WTC11 (cell line): ENCODE data around the gene TARBP1. TPM values are rescaled to one million over a fixed set of nuclear protein-coding genes. Genes with fewer than 3 reads are reported as not detected.

ENCODE experiments used
- ATAC-seq: fragments of 200-7000 bp; cut with Tn5 transposase; 2 replicates; pipeline ENCODE4 v1.10.0; 2021; ENCODE audit warnings: mild to moderate bottlenecking, moderate library complexity
- CTCF ChIA-PET: fragments of 300-600 bp; sonication (Branson Sonifier 250); formaldehyde crosslinking; loops from one replicate; lab custom pipeline; 2021; ENCODE audit warnings: antibody characterized with exemption; lab: Charles Lee
- POLR2A ChIA-PET: fragments of 350-600 bp; sonication (Branson Sonifier 250); formaldehyde crosslinking; loops from one replicate; lab custom pipeline; 2021; ENCODE audit warnings: antibody characterized with exemption; lab: Charles Lee
- DNase-seq: peaks from one replicate; pipeline ENCODE4 v3.0.0; 2021; ENCODE audit warnings: low spot score
- H3K27ac Mint-ChIP-seq: 2 replicates; pipeline ENCODE4 v1.8.0; 2021; ENCODE audit warnings: mixed read lengths
- H3K27me3 Mint-ChIP-seq: 2 replicates; pipeline ENCODE4 v1.8.0; 2021; ENCODE audit warnings: low read depth, mild to moderate bottlenecking, moderate library complexity, mixed read lengths
- H3K36me3 Mint-ChIP-seq: 2 replicates; pipeline ENCODE4 v1.8.0; 2021; ENCODE audit warnings: mixed read lengths
- H3K4me1 Mint-ChIP-seq: 2 replicates; pipeline ENCODE4 v1.8.0; 2022; ENCODE audit warnings: mixed read lengths
- H3K4me3 Mint-ChIP-seq: 2 replicates; pipeline ENCODE4 v1.8.0; 2021; ENCODE audit warnings: mild to moderate bottlenecking, moderate library complexity, mixed read lengths
- H3K9me3 Mint-ChIP-seq: 2 replicates; pipeline ENCODE4 v1.8.0; 2021; ENCODE audit warnings: mixed read lengths
- CBFB ChIP-seq: sonication (generic); formaldehyde crosslinking; IDR thresholded peaks from 2 replicates; pipeline ENCODE4 v1.8.1; 2022; ENCODE audit warnings: mild to moderate bottlenecking, low read depth, missing genetic modification reagents
- CREM ChIP-seq: sonication (generic); formaldehyde crosslinking; IDR thresholded peaks from 2 replicates; pipeline ENCODE4 v1.8.1; 2022; ENCODE audit warnings: mild to moderate bottlenecking, missing genetic modification reagents, moderate library complexity
- E2F1 ChIP-seq: sonication (generic); formaldehyde crosslinking; IDR thresholded peaks from 2 replicates; pipeline ENCODE4 v1.8.0; 2022; ENCODE audit warnings: mild to moderate bottlenecking, missing genetic modification reagents
- GABPB1 ChIP-seq: sonication (generic); formaldehyde crosslinking; IDR thresholded peaks from 2 replicates; pipeline ENCODE4 v1.8.1; 2023; ENCODE audit warnings: mild to moderate bottlenecking, missing genetic modification reagents
- KAT7 ChIP-seq: sonication (generic); formaldehyde crosslinking; IDR thresholded peaks from 2 replicates; pipeline ENCODE4 v1.8.1; 2023; ENCODE audit warnings: missing genetic modification reagents, mild to moderate bottlenecking, borderline replicate concordance
- MAX ChIP-seq: sonication (generic); formaldehyde crosslinking; IDR thresholded peaks from 2 replicates; pipeline ENCODE4 v1.8.0; 2022; ENCODE audit warnings: mild to moderate bottlenecking, missing genetic modification reagents
- MLX ChIP-seq: sonication (generic); formaldehyde crosslinking; IDR thresholded peaks from 2 replicates; pipeline ENCODE4 v1.8.1; 2023; ENCODE audit warnings: mild to moderate bottlenecking, missing genetic modification reagents, moderate library complexity
- MXD4 ChIP-seq: fragments of 250-450 bp; sonication (Bioruptor Pico); IDR thresholded peaks from 2 replicates; pipeline ENCODE4 v1.8.0; 2021; ENCODE audit warnings: mild to moderate bottlenecking, moderate library complexity, borderline replicate concordance
- NFATC4 ChIP-seq: fragments of 250-450 bp; sonication (Bioruptor Pico); IDR thresholded peaks from 2 replicates; pipeline ENCODE4 v1.9.0; 2021; ENCODE audit warnings: mild to moderate bottlenecking
- NR3C1 ChIP-seq: sonication (generic); formaldehyde crosslinking; conservative IDR thresholded peaks from 2 replicates; pipeline ENCODE4 v1.8.1; 2023; ENCODE audit warnings: low read depth, mild to moderate bottlenecking, missing genetic modification reagents
- PRDM15 ChIP-seq: sonication (generic); formaldehyde crosslinking; IDR thresholded peaks from 2 replicates; pipeline ENCODE4 v1.8.0; 2022; ENCODE audit warnings: missing genetic modification reagents
- TP53 ChIP-seq: sonication (generic); formaldehyde crosslinking; IDR thresholded peaks from 2 replicates; pipeline ENCODE4 v1.8.1; 2023; ENCODE audit warnings: mild to moderate bottlenecking, missing genetic modification reagents
- ZNF138 ChIP-seq: sonication (generic); formaldehyde crosslinking; conservative IDR thresholded peaks from 2 replicates; pipeline ENCODE4 v1.8.1; 2022; ENCODE audit warnings: mild to moderate bottlenecking, moderate library complexity, missing genetic modification reagents
- ZNF317 ChIP-seq: sonication (generic); formaldehyde crosslinking; IDR thresholded peaks from 2 replicates; pipeline ENCODE4 v1.8.1; 2023; ENCODE audit warnings: low read depth, mild to moderate bottlenecking, moderate library complexity, missing genetic modification reagents, borderline replicate concordance
- total RNA-seq: library from RNA; stranded (reverse); gene quantifications from 3 replicates; pipeline ENCODE4 v1.2.3, GENCODE V29; 2021
- TF ChIP-seq, protein P1 (sequence below): sonication (generic); formaldehyde crosslinking; IDR thresholded peaks from 2 replicates; pipeline ENCODE4 v1.8.1; 2022; ENCODE audit warnings: missing genetic modification reagents, borderline replicate concordance
- TF ChIP-seq, protein P2 (sequence below): fragments of 250-450 bp; sonication (Bioruptor Pico); conservative IDR thresholded peaks from 2 replicates; pipeline ENCODE4 v1.9.0; 2021; ENCODE audit warnings: mild to moderate bottlenecking
- TF ChIP-seq, protein P3 (sequence below): sonication (generic); formaldehyde crosslinking; IDR thresholded peaks from 2 replicates; pipeline ENCODE4 v1.8.0; 2023; ENCODE audit warnings: missing genetic modification reagents, mild to moderate bottlenecking, borderline replicate concordance

TARBP1 gene
- total RNA-seq, 1 experiment from 2014 or later, result 24.0 TPM

DNA sequence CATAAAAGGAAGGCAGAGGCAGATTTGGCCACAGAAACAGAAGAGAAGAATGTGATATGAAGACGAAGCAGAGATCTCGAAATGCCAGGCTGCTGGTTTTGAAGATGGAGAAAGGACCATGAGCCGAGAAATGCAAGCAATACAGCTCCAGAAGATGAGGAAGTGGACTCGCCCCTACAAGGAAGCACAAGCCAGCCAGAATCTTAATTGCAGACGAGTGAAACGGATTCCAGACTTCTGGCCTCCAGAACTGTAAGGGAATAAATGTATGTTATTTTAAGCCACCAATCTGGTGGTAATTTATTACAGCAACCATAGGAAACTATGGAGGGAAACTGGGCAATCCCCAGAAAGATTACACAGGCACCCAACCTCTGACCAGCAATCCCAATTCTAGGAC, 24.1 kb downstream of the TARBP1 start:
- DNase-seq (no peak), ATAC-seq (no peak)
- Mint-ChIP-seq H3K36me3 (peaks cover 6% of the 10 kb centered on the region), H3K27me3 (no peaks in the 10 kb centered on the region), H3K4me1 (no peaks in the 10 kb centered on the region), H3K4me3 (no peak overlapping the region), H3K27ac (no peak overlapping the region), H3K9me3 (no peaks in the 10 kb centered on the region)
- CTCF ChIA-PET, result no interaction called here
- POLR2A ChIA-PET, result no interaction called here
- TF ChIP-seq, protein P1, sequence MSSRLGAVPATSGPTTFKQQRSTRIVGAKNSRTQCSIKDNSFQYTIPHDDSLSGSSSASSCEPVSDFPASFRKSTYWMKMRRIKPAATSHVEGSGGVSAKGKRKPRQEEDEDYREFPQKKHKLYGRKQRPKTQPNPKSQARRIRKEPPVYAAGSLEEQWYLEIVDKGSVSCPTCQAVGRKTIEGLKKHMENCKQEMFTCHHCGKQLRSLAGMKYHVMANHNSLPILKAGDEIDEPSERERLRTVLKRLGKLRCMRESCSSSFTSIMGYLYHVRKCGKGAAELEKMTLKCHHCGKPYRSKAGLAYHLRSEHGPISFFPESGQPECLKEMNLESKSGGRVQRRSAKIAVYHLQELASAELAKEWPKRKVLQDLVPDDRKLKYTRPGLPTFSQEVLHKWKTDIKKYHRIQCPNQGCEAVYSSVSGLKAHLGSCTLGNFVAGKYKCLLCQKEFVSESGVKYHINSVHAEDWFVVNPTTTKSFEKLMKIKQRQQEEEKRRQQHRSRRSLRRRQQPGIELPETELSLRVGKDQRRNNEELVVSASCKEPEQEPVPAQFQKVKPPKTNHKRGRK, result no peak
- TF ChIP-seq MXD4 (CRISPR knock-in tag), result no peak
- no peak for TF ChIP-seq MLX (CRISPR knock-in tag)
- TF ChIP-seq, protein P2, sequence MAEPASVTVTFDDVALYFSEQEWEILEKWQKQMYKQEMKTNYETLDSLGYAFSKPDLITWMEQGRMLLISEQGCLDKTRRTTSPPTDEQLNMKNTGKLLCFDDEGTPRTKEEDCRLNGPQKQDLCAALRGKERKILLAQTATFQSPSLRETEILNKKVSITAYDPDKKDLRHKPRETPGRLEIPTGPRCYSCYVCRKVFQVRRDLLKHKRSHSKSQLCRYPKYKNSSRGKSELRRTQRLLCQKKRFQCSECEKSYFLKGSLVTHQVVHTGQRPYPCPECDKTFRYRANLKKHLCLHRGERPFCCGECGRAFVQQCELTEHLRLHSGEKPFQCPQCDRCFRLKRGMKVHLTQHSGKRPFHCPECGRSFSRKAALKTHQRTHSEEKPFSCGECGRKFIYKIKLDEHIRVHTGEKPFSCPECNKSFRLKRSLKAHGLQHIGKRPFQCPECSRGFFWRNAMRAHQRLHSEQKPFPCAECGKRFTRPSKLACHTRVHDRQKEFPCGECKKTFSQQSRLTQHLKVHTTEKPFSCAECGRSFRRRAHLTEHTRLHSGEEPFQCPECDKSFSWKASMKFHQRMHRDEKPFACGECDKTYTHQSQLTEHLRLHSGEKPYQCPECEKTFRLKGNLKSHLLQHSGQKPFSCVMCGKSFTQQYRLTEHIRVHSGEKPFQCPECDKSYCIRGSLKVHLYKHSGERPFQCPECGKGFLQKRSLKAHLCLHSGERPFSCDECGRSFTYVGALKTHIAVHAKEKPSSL (CRISPR knock-in tag), result no peak
- TF ChIP-seq CBFB (CRISPR knock-in tag), result no peak
- TF ChIP-seq KAT7, result no peak
- TF ChIP-seq GABPB1 (CRISPR knock-in tag), result no peak
- no peak for TF ChIP-seq E2F1
- no peak for TF ChIP-seq NFATC4 (CRISPR knock-in tag)
- TF ChIP-seq, protein P3, sequence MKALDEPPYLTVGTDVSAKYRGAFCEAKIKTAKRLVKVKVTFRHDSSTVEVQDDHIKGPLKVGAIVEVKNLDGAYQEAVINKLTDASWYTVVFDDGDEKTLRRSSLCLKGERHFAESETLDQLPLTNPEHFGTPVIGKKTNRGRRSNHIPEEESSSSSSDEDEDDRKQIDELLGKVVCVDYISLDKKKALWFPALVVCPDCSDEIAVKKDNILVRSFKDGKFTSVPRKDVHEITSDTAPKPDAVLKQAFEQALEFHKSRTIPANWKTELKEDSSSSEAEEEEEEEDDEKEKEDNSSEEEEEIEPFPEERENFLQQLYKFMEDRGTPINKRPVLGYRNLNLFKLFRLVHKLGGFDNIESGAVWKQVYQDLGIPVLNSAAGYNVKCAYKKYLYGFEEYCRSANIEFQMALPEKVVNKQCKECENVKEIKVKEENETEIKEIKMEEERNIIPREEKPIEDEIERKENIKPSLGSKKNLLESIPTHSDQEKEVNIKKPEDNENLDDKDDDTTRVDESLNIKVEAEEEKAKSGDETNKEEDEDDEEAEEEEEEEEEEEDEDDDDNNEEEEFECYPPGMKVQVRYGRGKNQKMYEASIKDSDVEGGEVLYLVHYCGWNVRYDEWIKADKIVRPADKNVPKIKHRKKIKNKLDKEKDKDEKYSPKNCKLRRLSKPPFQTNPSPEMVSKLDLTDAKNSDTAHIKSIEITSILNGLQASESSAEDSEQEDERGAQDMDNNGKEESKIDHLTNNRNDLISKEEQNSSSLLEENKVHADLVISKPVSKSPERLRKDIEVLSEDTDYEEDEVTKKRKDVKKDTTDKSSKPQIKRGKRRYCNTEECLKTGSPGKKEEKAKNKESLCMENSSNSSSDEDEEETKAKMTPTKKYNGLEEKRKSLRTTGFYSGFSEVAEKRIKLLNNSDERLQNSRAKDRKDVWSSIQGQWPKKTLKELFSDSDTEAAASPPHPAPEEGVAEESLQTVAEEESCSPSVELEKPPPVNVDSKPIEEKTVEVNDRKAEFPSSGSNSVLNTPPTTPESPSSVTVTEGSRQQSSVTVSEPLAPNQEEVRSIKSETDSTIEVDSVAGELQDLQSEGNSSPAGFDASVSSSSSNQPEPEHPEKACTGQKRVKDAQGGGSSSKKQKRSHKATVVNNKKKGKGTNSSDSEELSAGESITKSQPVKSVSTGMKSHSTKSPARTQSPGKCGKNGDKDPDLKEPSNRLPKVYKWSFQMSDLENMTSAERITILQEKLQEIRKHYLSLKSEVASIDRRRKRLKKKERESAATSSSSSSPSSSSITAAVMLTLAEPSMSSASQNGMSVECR (CRISPR knock-in tag), result no peak
- no peak for TF ChIP-seq TP53
- no peak for TF ChIP-seq ZNF317
- no peak for TF ChIP-seq PRDM15 (CRISPR knock-in tag)
- no peak for TF ChIP-seq MAX (CRISPR knock-in tag)
- no peak for TF ChIP-seq CREM (CRISPR knock-in tag)
- TF ChIP-seq NR3C1 (CRISPR knock-in tag), result no peak
- TF ChIP-seq ZNF138, result no peak
- TF ChIP-seq, all 79 proteins: peak for 0
